ENCODE measurements around the gene NPIPB12. TPM values are rescaled to one million over a fixed set of nuclear protein-coding genes. Genes with fewer than 3 reads are reported as not detected.
"Not testable (repeated sequence)": the region's sequence is repeated elsewhere in the genome, so short reads cannot be mapped to it uniquely, and the experiment has no call there.

Gene NPIPB12
- total RNA-seq, result 10 to 100 TPM; 22.1 to 23.4 TPM
- long read RNA-seq, result 0 reads

- ATAC-seq; intact Hi-C loops (cut with DNase I): not testable (repeated sequence)
Observed at GRCh38 chr16:29506308-29506707, at the start of gene NPIPB12. Gene NPIPB12, minus strand, starts transcription at chr16:29506408.

GRCh38 chr16:29521520-29521919 lies 15.3 kb upstream of the NPIPB12 start:
- DNase-seq; ATAC-seq; intact Hi-C loops (cut with DNase I): not testable (repeated sequence)

More at GRCh38 chr16:29506308-29506707, at the start of gene NPIPB12:
- not testable (repeated sequence) for DNase-seq

GRCh38 chr16:29482276-29482675 lies 23.9 kb downstream of the NPIPB12 start:
- intact Hi-C loops (cut with DNase I); ATAC-seq: not testable (repeated sequence)
- DNase-seq, result peak; percentile 10

GRCh38 chr16:29472065-29472464 lies 34.1 kb downstream of the NPIPB12 start:
- DNase-seq; ATAC-seq; intact Hi-C loops (cut with DNase I): not testable (repeated sequence)

- intact Hi-C loops (cut with DNase I), result not testable (repeated sequence)
- DNase-seq (peak; percentile 78), ATAC-seq (peak; percentile 80 to 92)
Observed at GRCh38 chr16:29469660-29470059, 36.5 kb downstream of the NPIPB12 start.

- ATAC-seq, result peak in 1 of 2 donors; percentile 44
- DNase-seq; intact Hi-C loops (cut with DNase I): not testable (repeated sequence)
Observed at GRCh38 chr16:29467654-29468366, 38.4 kb downstream of the NPIPB12 start.

GRCh38 chr16:29466904-29467303 lies 39.3 kb downstream of the NPIPB12 start:
- intact Hi-C loops (cut with DNase I); DNase-seq: not testable (repeated sequence)
- ATAC-seq, result peak; percentile 20 to 22

GRCh38 chr16:29465985-29466824 lies 40.0 kb downstream of the NPIPB12 start:
- DNase-seq; intact Hi-C loops (cut with DNase I): not testable (repeated sequence)
- peak; percentile 59 to 74 for ATAC-seq

GRCh38 chr16:29460647-29461030 lies 45.6 kb downstream of the NPIPB12 start:
- ATAC-seq, result peak in 1 of 2 donors; percentile 6
- DNase-seq, result not testable (repeated sequence)

GRCh38 chr16:29459706-29460646 lies 46.2 kb downstream of the NPIPB12 start, which contains the start of gene SULT1A4:
Gene SULT1A4, plus strand, starts transcription at chr16:29459913. Its CDS starts 1,473 bp downstream, at chr16:29461386.
- intact Hi-C loops (cut with DNase I); DNase-seq: not testable (repeated sequence)
- peak; percentile 66 to 77 for ATAC-seq

More at GRCh38 chr16:29460647-29461030, 45.6 kb downstream of the NPIPB12 start:
- intact Hi-C loops (cut with DNase I), result not testable (repeated sequence)

- DNase-seq; ATAC-seq; intact Hi-C loops (cut with DNase I): not testable (repeated sequence)
Observed at GRCh38 chr16:29457660-29458059, 48.5 kb downstream of the NPIPB12 start.

- DNase-seq; intact Hi-C loops (cut with DNase I): not testable (repeated sequence)
- ATAC-seq, result peak; percentile 80 to 87
Observed at GRCh38 chr16:29454828-29455227, 51.4 kb downstream of the NPIPB12 start.

- DNase-seq; intact Hi-C loops (cut with DNase I): not testable (repeated sequence)
- ATAC-seq, result peak; percentile 95 to 97
Observed at GRCh38 chr16:29454269-29454668, 51.9 kb downstream of the NPIPB12 start, which contains the start of the genes BOLA2 and SLX1B. Gene BOLA2, minus strand, starts transcription at chr16:29454351. Its CDS starts 98 bp downstream, at chr16:29454253. Gene SLX1B, plus strand, starts transcription at chr16:29454533.

GRCh38 chr16:29453754-29454153 lies 52.5 kb downstream of the NPIPB12 start:
- DNase-seq; intact Hi-C loops (cut with DNase I): not testable (repeated sequence)
- peak; percentile 7 to 25 for ATAC-seq
